H1 (cell line): Measurements from ENCODE around the gene GALNT9. TPM values are rescaled to one million over a fixed set of nuclear protein-coding genes. Genes with fewer than 3 reads are reported as not detected.

Source experiments
- CHD2 ChIP-seq: IDR thresholded peaks from 2 replicates; pipeline ENCODE4 v1.6.1; 2012; ENCODE audit warnings: low read length, improper control_type of control experiment
- CREB1 ChIP-seq: IDR thresholded peaks from 2 replicates; pipeline ENCODE4 v1.6.1; 2012; ENCODE audit warnings: inconsistent platforms
- CTBP2 ChIP-seq: IDR thresholded peaks from 2 replicates; pipeline ENCODE4 v1.7.0; 2011; ENCODE audit warnings: borderline replicate concordance, mild to moderate bottlenecking, moderate library complexity, mixed read lengths, low read length; ENCODE audit not compliant: insufficient read depth, insufficient read length
- FOSL1 ChIP-seq: IDR thresholded peaks from 2 replicates; pipeline ENCODE4 v1.6.1; 2011; ENCODE audit warnings: mild to moderate bottlenecking, low read depth, low read length, moderate library complexity; ENCODE audit not compliant: insufficient read depth
- NANOG ChIP-seq: IDR thresholded peaks from 2 replicates; pipeline ENCODE4 v1.6.1; 2011; ENCODE audit warnings: low read length, low read depth, mild to moderate bottlenecking, inconsistent platforms; ENCODE audit not compliant: insufficient read depth, poor library complexity, severe bottlenecking
- SAP30 ChIP-seq: fragments of 300-600 bp; sonication (generic); IDR thresholded peaks from 2 replicates; pipeline ENCODE4 v1.7.1; 2012; ENCODE audit warnings: low read length, moderate library complexity, mild to moderate bottlenecking, inconsistent platforms; ENCODE audit not compliant: insufficient read depth, insufficient replicate concordance
- polyA plus RNA-seq, 7 experiments: library from polyadenylated mRNA; depleted of rRNA in 3 of 7; stranded (reverse) in 5 of 7; unstranded in 2 of 7; fragments of >200 nt in 5 of 7; fragments of 200-250 nt in 2 of 7; gene quantifications; 1 replicate in 5 of 7; 2 replicates in 1 of 7; 4 replicates in 1 of 7; pipeline versions ENCODE4 v1.2.1 to v1.2.3, GENCODE V29; 2011 to 2013; ENCODE audit warnings: missing spikeins in 2 of 7, mixed read lengths in 2 of 7
- total RNA-seq: library from RNA; stranded (reverse); fragmentation: NEBNext Ultra II Directional; extraction: Animal tissue kit (Norgen Biotek cat#: 25700); gene quantifications from 2 replicates; pipeline ENCODE4 v1.2.1, GENCODE V29; 2021
- TF ChIP-seq, protein P1 (sequence below): IDR thresholded peaks from 2 replicates; pipeline ENCODE4 v1.6.1; 2011; ENCODE audit warnings: low read depth, mild to moderate bottlenecking, low read length; ENCODE audit not compliant: insufficient read depth

The GALNT9 gene
- total and polyA plus RNA-seq, 2 of the 8 experiments (the other 6 are each of a cell fraction or from before 2014, with no cell fraction given) = 2.0 to 3.6 TPM

DNA sequence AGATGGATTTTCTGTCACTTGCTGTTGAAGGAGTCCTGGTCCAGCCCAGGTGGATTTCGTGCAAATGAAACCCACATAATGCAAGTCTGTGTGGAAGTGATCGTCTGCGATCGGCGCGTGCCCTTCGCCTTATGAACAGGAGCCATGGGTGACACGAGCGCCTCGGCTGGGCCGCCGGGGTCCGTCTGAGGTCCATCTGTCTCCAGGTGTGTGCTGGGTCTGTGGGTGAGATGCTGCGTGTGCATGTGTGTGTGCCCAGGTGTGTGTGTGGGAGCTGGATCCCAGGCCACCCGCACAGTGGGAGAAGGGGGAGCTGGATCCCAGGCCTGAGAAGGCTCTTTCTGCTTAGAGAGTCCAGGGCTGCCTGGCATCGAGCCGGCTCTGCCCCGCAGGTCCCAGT lies 53.8 kb downstream of the GALNT9 start (continued):
- no peak for TF ChIP-seq SAP30
- TF ChIP-seq CREB1 = no peak
- no peak for TF ChIP-seq CTBP2
- no peak for TF ChIP-seq NANOG
- TF ChIP-seq, protein P1, sequence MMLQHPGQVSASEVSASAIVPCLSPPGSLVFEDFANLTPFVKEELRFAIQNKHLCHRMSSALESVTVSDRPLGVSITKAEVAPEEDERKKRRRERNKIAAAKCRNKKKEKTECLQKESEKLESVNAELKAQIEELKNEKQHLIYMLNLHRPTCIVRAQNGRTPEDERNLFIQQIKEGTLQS = no peak
- TF ChIP-seq FOSL1 = no peak
- TF ChIP-seq CHD2 = no peak
